Stimulated activated CD8-positive, alpha-beta memory T cell treated with anti-CD3 and anti-CD28 coated beads, Interleukin-4, amount 100 ng/mL, for 48 hours (primary cell): Measurements from ENCODE around the gene FHOD3.

ENCODE experiments used
- DNase-seq: peaks from one replicate; pipeline ENCODE4 v3.0.0-alpha.2; 2020

Gene FHOD3

DNA sequence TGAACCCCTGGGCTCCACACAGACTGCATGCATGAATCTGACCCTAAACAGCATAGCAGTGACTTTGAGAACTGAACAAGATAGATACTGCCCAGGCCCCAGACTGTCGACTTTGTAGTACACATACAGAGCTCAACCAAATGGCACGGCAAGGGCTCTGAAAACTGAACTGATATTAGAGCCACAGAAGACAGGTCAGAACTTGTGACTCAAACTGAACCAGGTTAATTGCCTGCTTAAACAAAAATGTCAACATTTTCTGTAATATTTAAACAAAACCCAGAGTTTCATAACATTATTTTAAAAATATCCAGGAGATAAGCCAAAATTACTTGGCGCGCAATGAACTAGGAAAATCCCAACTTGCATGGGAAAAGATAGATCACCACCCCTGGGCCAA lies 271.0 kb downstream of the FHOD3 start:
- DNase-seq: no peak

DNA sequence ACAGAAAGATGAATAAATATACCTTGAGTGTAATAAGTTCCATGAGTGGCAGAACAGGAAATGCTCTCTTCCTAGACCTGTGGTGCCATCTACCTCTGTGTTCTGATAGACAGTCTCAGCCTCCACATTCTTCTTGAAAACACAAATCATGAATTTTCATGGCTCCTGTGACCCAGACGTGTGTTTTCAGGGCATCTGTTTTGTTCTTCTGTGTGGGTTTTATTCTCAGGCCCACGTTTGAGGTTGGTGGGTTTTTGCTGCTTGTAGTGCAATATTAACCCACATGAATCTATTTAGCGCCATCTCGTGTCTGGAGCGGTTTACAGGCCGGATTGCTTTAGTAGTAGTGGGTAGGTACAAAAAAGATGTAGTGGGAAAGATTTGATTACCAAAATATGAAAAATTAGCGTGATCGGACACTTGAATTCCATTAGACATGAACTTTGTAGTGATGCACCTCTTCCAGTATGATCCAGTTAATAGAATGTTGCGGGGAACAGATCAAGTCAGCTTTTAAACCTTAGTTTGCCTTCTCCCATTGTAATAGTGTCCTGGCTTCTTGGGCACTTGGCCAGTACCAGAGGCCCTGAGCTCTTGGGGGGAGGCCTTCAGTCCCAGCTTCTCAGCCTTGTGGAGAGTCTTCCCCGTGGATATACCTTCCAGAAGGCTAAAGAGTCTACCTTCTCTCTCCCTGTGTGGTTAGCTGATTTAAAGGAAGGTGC lies 274.8 kb downstream of the FHOD3 start:
- DNase-seq: peak; percentile 26

DNA sequence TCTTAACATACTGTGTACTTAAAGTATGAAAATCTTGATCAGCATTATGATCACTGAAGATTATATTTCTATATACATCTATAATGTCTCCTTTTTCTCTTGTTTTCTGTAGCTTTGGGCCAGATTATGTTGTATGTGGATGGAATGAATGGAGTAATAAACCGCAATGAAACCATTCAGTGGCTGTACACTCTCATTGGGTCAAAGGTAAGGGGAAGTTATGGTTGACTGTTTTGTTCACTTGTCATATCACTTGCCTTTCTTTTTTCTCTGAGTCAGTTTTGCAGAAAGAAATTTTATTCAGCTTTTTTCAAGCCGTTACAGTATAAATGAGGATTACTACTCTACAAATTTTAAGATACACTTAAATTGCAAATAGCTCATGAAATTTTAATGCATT lies 278.8 kb downstream of the FHOD3 start:
- DNase-seq: no peak

DNA sequence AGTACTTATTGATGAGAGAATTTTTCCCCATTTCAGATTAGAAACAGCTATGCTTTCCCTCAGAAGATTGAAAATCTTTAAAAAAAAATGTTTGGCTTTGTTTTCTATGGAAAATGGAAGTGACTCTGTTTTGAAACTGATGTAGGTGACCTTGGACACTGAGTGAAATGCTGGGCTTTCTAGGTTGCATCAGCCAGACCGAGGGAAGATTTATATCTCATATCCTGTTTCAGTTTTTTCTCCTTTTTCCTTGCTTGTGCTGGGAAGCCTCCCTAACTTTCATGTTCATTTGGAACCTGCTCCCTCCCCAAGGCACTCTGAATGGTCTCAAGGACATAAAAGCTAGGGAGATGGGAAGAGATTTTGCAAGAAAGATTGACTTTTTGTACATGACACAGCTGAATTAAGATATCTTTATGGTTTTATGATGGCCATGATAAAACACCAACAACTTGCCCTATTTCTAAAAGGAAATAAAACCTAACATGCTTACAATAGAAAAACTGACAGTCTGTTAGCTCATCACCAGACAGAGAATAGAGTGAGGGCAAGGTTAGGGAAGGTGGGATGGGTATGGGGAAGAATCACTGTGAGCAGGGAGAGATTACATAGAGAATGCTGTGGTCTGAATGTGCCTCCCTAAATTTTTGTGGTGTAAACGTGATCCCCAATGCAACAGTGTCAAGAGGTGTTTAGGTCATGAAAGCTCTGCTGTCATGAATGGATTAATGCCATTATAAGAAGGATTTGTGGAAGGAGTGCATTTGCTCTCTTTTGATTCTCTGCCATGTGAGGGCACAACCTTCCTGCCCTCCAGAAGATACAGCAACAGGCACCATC lies 281.6 kb downstream of the FHOD3 start:
- DNase-seq: no peak

DNA sequence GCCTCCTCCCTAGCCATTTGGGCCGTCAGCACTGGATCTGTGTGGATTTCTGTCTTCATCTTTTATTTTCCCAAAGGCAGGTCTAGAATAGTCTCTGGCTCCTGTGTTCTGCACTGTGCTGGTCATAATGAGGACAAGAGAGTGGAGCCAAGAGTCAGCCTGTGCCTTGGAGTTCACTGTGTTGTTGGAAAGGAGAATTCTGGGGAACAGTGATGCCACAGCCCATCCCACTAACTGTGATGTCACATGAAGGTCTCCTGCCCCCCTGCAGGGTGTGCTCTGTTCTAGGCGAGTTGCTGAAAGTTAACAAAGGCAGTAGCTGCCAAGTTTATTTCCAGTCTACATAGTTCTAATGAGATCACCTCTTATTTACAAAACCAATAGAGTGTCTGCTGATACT lies 282.8 kb downstream of the FHOD3 start:
- no peak for DNase-seq

DNA sequence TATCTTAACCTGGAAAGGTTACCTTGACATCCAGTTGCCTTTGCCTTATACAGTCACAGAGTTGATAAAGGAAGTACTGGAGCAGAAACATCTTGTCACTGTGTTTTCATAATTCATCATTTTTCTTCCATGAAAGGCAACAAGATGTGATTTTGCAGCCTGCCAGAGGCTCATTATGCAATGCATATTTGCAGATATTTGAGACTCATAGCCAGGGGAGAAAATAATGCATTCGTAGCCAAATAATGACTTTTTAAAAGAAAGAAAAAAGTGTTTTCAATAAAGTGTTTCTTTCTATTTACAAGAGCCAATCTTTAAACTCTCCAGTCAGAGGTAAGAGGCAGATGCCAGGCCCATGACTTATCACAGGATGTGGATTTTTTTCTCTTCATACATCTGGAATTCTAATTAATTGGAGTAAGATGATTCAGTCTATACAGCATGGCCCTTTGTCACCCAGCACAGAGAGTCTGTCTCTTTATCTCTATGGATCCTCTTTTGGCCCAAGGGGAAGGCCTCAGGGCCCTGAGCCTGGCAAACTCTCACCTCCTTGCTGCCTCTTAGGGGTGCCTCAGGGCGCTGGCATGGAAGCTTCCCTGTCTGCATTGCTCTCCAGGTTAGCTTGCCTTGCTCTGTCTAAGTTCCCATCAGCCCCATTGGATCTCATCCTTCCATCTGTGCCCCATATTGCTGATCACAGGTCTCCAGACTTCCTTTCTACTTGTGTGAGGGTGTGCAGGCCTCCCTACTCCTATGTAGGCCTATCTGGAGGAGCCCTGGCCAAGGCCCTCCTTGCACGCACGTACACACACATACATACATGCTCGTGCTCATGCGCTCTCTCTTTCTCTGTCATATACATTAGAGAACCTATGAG lies 283.6 kb downstream of the FHOD3 start:
- DNase-seq: no peak

DNA sequence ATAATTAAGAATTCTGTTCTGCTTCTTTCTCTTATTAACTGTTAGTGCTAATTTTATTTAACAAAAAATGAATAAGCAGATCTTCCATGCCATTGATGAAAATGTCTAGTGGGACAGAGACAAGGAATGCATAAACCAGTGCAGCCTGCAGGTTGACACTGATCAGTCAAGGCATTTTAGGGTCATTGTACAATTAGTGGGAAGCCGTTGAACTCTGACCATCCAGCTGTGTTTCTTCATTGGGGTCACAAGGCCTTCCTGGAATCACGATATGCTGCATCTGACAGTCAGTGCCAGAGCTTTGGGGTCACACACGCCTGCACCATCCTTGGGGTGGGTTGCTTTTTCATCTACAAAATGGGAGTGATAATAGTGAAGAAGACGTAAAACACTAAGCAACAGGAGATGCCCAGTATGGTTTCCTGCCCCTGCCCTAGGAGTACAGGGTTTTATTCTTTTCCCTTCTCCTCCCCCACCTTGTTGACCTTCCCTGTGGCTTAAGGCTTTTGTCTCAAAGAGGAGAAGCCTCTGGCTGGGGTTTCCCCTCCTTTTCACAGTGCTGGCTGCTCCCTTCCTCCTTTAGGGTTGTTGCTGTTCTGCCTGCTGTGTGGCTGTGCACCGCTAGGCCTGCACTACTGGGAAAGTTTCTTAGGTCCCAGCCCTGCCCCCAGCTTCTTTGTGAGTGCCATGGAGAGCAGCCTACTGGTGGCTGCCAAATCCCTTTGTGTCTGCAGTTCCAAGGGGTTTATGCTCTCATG lies 285.7 kb downstream of the FHOD3 start:
- no peak for DNase-seq

DNA sequence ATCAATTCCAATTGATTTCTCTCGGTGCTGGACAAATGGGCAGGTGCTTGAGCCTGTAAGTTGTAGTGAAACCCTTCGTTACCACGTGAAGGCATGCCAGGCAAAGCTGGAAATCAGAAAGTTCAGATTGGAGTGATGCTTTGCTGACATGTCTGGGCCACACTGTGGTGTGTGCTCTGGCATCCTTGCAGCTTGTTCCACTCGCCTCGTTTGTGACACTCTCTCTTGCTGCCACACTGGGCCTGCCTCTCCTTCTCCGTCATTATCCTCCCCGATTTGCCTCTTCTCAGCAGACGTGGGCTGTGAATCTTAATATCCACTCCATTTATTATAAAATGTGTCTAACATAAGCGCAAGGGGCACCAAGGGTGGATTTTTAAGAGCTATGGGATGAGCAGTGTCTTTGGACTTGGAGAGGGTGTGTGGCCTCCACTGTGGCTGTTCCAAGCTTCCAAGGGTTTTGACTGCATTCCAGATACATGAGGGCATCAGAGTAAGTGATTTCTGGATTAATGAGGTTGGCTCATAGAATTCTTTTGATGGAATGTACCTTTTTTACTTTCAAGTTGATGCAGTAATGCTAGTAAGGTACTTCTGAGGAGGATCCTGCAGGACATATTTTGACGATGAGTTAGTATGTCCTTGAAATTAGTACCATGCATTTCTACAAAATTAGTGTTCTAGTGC lies 292.5 kb downstream of the FHOD3 start:
- no peak for DNase-seq

DNA sequence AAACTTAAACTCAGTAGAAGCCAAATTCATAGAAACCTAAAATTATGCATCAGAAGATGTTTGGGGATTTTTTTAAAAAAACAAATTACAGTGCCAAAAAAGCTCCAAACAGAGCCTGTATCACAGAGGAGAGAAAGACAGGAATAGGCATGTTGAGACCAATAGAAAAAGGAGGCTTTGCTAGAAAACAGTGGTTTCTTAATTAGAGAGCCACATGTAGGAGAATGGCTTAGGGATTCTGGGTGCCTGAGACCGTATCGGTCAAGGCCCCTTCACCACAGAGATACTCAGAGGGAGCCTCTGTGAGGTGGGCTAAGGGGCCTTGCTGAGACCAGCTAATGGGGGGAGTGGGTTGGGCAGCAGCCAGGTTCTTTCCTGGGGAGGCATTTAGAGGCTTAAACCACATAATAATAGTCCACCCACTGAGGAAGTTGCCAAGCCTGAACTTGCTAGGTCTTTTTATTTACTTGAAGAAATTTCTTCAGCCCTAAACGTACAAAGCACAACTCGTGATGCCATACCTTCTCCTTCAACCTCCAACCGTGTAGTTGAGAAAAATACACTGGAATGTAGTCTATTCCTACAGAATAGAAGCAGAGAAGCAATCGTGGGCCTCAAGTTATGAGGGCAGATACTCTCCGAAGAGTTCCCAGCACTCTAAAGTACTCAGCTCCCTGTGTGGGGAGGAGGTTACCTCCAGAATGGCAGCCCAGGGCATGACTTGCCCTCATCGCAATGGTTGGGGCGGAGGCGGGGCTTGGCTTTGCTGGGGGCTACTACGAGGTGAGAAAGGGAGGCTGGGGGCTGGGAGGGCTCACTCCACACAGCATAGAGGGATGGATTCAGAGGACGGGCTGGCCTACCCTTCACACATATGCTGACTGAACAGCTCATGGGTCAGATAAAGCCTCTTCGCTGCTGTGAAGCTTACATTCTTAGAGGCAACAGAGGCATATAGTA lies 293.4 kb downstream of the FHOD3 start:
- no peak for DNase-seq

DNA sequence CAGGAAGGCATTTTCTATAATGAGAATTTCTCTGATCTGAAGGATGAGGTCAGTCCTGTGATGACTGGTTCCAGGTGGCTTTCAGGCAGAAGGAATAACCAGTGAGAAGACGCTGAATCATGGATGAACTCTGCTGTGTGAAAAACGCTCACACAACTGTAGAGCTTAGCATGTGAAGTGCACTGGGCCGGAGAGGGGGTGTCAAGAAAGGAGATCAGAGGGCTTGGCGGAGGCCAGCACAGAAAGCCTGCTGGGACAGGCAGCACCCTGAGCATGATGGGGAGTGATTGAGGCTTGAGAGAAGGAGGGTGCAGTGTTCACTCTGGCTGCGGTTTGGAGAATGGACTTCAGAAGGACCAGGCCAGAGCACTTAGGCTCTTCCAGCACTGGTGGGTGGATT lies 294.8 kb downstream of the FHOD3 start:
- DNase-seq: no peak

DNA sequence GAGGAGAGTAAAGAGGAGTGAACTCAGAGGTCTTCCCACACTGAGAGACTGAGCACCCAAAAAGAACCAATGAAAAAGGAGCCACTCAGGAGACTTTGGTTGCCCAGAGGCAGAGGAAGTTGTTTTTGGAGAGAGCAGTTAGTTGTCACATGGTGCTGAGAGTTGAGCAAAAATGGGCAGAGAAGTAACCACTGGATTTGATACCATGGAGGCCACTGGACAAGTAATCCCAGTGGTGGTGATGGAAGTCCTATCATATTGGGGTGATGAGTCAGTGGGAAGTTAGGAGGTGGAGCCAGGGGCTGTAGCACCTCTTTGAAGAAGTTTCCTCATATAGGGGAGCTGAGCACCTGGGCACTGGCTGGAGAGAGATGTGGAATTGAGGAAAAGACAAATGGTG lies 295.5 kb downstream of the FHOD3 start:
- DNase-seq: no peak

DNA sequence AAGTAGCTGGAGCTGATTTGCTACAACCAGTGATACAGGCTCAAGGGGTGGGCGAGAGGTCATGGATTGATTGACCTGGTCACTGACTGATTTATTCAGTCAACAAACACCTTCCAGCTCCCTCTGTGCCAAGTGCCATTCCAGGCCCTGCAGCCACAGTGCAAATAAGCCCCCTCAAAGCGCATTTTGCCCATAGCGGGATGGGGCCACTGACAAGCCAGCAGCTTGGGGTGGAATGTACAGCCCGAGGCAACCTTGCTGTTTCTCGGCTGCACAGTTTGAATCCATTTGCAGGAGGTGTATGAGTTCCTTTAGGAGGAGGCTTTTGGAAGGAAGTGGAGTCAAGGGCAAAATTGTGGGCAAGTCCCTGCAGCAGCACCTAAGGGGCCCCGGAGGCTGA lies 296.1 kb downstream of the FHOD3 start:
- no peak for DNase-seq

DNA sequence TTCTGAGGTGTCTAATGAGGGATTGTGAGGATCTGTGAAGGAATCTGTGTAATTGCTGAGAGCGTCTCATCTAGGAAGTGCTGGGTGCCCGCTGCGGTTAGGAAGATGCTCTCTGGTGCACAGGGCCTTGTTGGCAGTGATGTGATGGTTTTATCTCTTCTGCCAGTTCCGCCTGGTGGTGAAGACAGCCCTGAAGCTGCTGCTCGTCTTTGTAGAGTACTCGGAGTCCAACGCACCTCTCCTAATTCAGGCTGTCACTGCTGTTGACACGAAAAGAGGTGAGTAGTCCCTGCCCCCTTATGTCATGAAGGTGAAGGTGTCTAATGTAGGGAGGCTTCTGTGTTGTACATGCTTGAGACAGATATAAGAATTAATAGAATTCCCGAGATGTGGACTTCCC lies 297.1 kb downstream of the FHOD3 start:
- no peak for DNase-seq

DNA sequence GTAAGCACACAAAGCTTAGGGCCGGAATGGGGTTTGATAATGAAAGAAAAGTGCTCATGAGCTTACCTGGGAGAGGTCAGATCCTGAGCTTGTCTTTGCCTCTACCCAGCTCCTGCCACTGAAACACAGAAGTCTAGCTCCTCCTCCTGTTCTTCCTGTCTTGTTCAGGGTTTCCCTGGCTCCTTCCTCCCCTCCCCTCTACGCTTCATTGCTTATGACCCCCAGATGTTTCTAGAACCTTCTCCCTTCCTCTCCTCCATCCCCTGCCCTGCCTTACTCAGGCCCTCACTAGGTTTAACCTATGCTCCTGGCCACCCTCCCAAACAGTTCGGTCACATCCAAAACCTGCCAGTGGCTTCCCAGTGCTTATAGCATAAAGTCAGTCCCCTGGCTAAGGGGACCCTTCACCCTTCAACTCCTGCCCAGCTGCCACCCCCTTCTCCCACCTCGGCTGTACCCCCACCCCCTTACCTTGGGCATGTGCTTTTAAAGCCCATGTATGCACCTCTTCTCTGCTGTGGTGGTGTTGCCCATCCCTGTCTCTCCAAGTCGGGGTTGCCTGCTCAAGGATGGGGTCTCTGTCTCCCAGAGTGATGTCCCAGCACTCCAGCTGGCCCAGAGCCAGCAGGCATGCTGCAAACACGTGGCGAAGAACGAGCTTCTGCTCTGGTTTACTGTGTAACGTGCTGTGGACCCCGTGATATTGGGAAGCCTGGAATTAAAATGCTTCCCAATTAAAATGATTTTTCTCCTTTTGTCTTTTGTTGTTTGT lies 297.7 kb downstream of the FHOD3 start:
- DNase-seq: no peak

DNA sequence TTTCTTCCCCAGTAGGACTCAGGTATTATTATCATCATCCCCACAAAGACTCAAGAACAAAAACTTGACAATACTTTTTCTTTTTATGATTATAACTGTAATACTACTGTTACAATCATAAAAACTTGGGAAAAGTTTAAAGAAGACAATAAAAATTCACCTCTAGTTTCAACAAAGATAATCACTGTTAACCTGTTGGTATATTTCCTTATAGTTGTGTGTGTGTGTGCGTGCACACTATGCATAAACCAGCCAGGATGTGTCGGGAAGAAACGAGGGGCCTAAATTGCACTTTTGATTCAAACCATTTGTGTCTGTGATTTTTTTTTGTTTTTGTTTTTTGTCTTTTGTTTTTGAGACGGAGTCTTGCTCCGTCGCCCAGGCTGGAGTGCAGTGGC lies 298.3 kb downstream of the FHOD3 start:
- DNase-seq: no peak

DNA sequence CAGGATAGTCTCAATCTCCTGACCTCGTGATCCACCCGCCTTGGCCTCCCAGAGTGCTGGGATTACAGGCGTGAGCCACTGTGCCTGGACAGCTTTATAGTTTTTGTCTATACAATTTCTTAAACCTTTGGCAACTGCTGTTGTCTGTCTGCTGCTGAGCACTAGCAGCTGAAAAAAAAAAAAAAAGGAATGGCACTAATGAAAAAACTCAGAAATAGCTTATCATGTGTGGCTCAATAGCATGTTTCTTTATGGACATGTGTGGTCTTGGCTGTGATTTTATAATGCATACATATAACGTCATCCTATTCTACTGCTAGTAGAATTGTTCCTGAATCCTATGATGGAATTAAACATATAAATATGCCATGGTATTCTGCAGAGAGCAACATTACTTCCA lies 300.1 kb downstream of the FHOD3 start:
- DNase-seq: no peak

DNA sequence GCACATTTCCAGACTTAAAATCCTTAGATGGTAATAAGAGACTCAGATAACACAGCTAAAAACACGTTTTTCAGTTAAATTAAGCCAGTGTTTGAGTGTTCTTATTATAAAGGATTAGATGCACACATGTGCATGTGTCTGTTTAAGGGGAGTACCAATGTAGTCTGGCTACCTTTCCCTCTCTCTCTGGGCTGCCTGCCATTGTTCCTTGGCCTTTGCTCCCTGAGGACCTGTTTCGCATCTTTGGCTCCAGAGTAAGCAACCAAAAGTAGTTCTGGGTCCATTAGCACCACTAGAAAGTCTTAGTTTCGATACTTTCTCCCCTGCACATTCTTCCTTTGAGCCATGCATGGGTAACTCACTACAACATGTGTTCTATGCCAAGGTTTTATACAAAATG lies 303.0 kb downstream of the FHOD3 start:
- DNase-seq: no peak

DNA sequence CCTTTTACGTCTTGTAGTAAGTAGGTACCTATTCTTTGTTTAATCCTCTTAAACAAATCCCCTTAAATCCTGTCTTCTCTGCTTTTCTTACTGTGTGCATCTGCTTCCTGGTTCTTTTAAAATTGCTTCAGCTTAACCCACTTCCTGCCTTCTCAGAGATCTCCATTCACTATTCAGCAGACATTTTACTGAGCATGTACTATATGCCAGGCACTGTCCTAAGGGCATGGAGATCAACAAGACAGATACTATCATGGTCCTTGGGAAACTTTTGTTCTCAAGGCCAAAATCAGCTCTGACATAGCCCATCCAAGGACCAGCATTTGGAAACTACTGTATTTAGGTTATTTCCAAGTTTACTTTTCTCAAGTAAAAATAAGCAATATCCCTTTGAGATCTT lies 303.8 kb downstream of the FHOD3 start:
- DNase-seq: no peak

DNA sequence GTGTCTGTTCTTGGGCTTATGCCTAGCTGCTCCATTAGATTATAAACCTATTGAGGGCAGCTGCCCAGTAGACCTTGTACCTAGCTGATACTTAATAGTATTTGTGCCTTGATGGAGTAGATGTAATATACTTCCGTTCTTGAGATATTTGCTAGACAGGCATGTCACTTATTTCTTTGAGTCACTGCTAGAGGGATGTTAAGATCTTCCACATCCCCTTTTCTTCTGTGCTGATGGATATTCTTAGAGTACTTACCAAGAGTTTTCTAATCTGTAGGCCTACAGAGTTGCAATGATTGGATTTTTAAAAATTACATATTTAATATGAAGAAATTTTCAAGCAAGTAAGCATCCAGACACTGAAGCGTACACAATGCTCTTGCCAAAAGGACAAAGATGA lies 304.6 kb downstream of the FHOD3 start:
- DNase-seq: no peak

DNA sequence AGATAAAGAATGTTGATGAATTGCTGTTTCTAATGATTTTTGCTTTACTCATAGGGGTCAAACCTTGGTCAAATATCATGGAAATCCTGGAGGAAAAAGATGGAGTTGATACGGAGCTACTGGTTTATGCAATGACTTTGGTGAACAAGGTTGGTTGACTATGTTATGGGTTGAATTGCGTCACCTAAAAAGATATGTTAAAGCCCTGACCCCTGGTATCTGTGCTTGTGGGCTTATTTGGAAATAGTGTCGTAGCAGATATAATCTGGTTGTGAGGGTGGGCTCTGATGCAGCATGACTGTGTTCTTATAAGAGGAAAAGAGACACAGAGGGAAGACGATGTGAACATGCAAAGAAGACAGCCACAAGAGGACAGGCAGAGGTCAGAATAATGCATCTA lies 305.1 kb downstream of the FHOD3 start:
- no peak for DNase-seq
